GM12878 (cell line): ENCODE measurements around the gene DDX23. TPM values are rescaled to one million over a fixed set of nuclear protein-coding genes. Genes with fewer than 3 reads are reported as not detected.

Source experiments
- ATAC-seq: fragments of 200-7000 bp; cut with Tn5 transposase; 3 replicates; pipeline ENCODE4 v1.9.1; 2020; ENCODE audit warnings: mild to moderate bottlenecking, moderate library complexity
- BruUV-seq: library from RNA; stranded (reverse); fragments of 400-500 nt; replicated peaks from 2 replicates; lab custom pipeline; 2021; lab: Mats Ljungman, UMichigan
- CTCF ChIA-PET: fragments of 300-600 bp; sonication (Branson Sonifier 250); formaldehyde crosslinking; extraction: SDS; loops from one replicate; lab custom pipeline; 2021; ENCODE audit warnings: inconsistent platforms; lab: Yijun Ruan, JAX
- POLR2A ChIA-PET: fragments of 350-600 bp; formaldehyde crosslinking; extraction: SDS; loops from one replicate; lab custom pipeline; 2021; ENCODE audit warnings: inconsistent platforms; lab: Charles Lee
- RAD21 ChIA-PET: fragments of 300-600 bp; sonication (Branson Sonifier 250); formaldehyde crosslinking; loops from one replicate; lab custom pipeline; 2023; ENCODE audit warnings: antibody characterized with exemption; ENCODE audit not compliant: unreplicated experiment; lab: Charles Lee
- SMC1A ChIA-PET: fragments of 300-600 bp; sonication (Branson Sonifier 250); formaldehyde crosslinking; loops from one replicate; lab custom pipeline; 2023; ENCODE audit not compliant: unreplicated experiment, uncharacterized antibody; lab: Charles Lee
- DNase-seq: peaks from one replicate; pipeline ENCODE4 v3.0.0-alpha.2; 2011; ENCODE audit warnings: low read depth, low spot score
- FAIRE-seq: peaks from 3 replicates; lab custom pipeline; 2011; peaks lifted over from hg19 to GRCh38; lab: Jason Lieb, UNC
- H2AFZ ChIP-seq: 2 replicates; pipeline ENCODE4 v1.6.0; 2011; ENCODE audit warnings: low read depth, low read length, control low read depth; ENCODE audit not compliant: control insufficient read depth
- H3K27ac ChIP-seq: 2 replicates; pipeline ENCODE4 v1.5.1; 2011; ENCODE audit warnings: control low read depth; ENCODE audit not compliant: control insufficient read depth, insufficient read depth
- H3K27me3 ChIP-seq, 2 experiments: replicated peaks in 1 of 2; 2 replicates each; pipeline versions ENCODE4 v1.6.0 to v1.6.1; 2011; ENCODE audit warnings: low read length in 1 of 2; ENCODE audit not compliant: control insufficient read depth in 2 of 2, insufficient read depth in 2 of 2
- H3K36me3 ChIP-seq, 2 experiments: 2 replicates each; pipeline ENCODE4 v1.5.1; 2011; ENCODE audit warnings: low read length in 1 of 2; ENCODE audit not compliant: control insufficient read depth in 2 of 2, insufficient read depth in 2 of 2
- H3K4me1 ChIP-seq: 2 replicates; pipeline ENCODE4 v1.6.1; 2011; ENCODE audit warnings: mild to moderate bottlenecking, low read length, moderate library complexity, mixed read lengths; ENCODE audit not compliant: control insufficient read depth, insufficient read depth
- H3K4me2 ChIP-seq: 2 replicates; pipeline ENCODE4 v1.6.0; 2011; ENCODE audit warnings: control low read depth; ENCODE audit not compliant: control insufficient read depth, insufficient read depth
- H3K4me3 ChIP-seq: fragments of 200-600 bp; sonication (generic); 2 replicates; pipeline ENCODE4 v1.5.1; 2016
- H3K79me2 ChIP-seq: 2 replicates; pipeline ENCODE4 v1.6.0; 2011; ENCODE audit warnings: low read length; ENCODE audit not compliant: control insufficient read depth, insufficient read depth
- H3K9ac ChIP-seq: 2 replicates; pipeline ENCODE4 v1.8.0; 2011; ENCODE audit warnings: low read length, control low read depth, mixed read lengths; ENCODE audit not compliant: control insufficient read depth, insufficient read depth
- H3K9me3 ChIP-seq: replicated peaks from 3 replicates; pipeline ENCODE4 v1.5.1; 2011; ENCODE audit warnings: mild to moderate bottlenecking, low read length; ENCODE audit not compliant: control insufficient read depth, insufficient read depth
- H4K20me1 ChIP-seq: 2 replicates; pipeline ENCODE4 v1.6.0; 2011; ENCODE audit not compliant: control insufficient read depth, insufficient read depth
- CEBPB ChIP-seq, 2 experiments: fragments of 150-350 bp in 1 of 2; IDR thresholded peaks; 2 replicates each; pipeline ENCODE4 v1.6.1; 2012 to 2014; ENCODE audit warnings: low read depth in 2 of 2, low read length in 2 of 2, borderline replicate concordance in 1 of 2, inconsistent platforms in 1 of 2
- LARP7 ChIP-seq: fragments of 450-650 bp; IDR thresholded peaks from 2 replicates; pipeline ENCODE4 v1.6.1; 2017; ENCODE audit warnings: mild to moderate bottlenecking
- MEF2A ChIP-seq: IDR thresholded peaks from 2 replicates; pipeline ENCODE4 v1.6.1; 2011; ENCODE audit warnings: low read depth, mild to moderate bottlenecking, low read length, moderate library complexity; ENCODE audit not compliant: insufficient read depth
- NRF1 ChIP-seq: conservative IDR thresholded peaks from 2 replicates; pipeline ENCODE4 v1.6.1; 2011; ENCODE audit warnings: mild to moderate bottlenecking, low read depth, low read length, improper control_type of control experiment
- PAX5 ChIP-seq: IDR thresholded peaks from 2 replicates; pipeline ENCODE4 v1.6.1; 2011; ENCODE audit warnings: low read depth, low read length, borderline replicate concordance
- POLR2AphosphoS5 ChIP-seq: IDR thresholded peaks from 2 replicates; pipeline ENCODE4 v1.6.1; 2011; ENCODE audit warnings: mild to moderate bottlenecking, low read length, inconsistent platforms
- SMAD1 ChIP-seq: fragments of 450-650 bp; IDR thresholded peaks from 2 replicates; pipeline ENCODE4 v1.6.1; 2018; ENCODE audit warnings: mild to moderate bottlenecking, low read depth; ENCODE audit not compliant: partially characterized antibody
- SP1 ChIP-seq: IDR thresholded peaks from one replicate; pipeline ENCODE4 v1.6.1; 2011; ENCODE audit warnings: low read depth, low read length
- ZNF217 ChIP-seq: fragments of 450-650 bp; IDR thresholded peaks from 2 replicates; pipeline ENCODE4 v1.6.1; 2017; ENCODE audit warnings: antibody characterized with exemption, mild to moderate bottlenecking
- ZSCAN29 ChIP-seq: fragments of 450-650 bp; IDR thresholded peaks from 2 replicates; pipeline ENCODE4 v1.6.1; 2017; ENCODE audit warnings: mild to moderate bottlenecking, moderate library complexity
- WGBS: methylation state at CpG from one replicate; pipeline ENCODE4 v1.1.6; 2016; ENCODE audit warnings: low lambda C conversion rate; ENCODE audit not compliant: insufficient replicate concordance, insufficient coverage; ENCODE audit errors: missing lambda C conversion rate; 5-methylcytosine and 5-hydroxymethylcytosine counted together
- in situ Hi-C: fragments of 300-500 bp; cut with MboI; formaldehyde crosslinking; loops from 9 replicates; pipeline ENCODE4 v1.14.3; 2018; ENCODE audit warnings: mixed read lengths
- intact Hi-C: fragments of 100-400 bp; cut with micrococcal nuclease; formaldehyde crosslinking; loops from one replicate; pipeline ENCODE4 v1.14.2; 2022; ENCODE audit not compliant: unreplicated experiment
- polyA plus RNA-seq, 11 experiments: library from polyadenylated mRNA; depleted of rRNA in 4 of 11; unstranded in 6 of 11; stranded (reverse) in 5 of 11; fragments of >200 nt; fragmentation: Nextera tagmentation in 4 of 11; fragmentation: Illumina TruSeq in 1 of 11; extraction: Ambion mirVana in 4 of 11; extraction: Trizol in 1 of 11; gene quantifications; 1 replicate in 1 of 11; 2 replicates in 10 of 11; pipeline versions ENCODE4 v1.2.1 to v1.2.3, GENCODE V29; 2011 to 2016; ENCODE audit warnings: inconsistent platforms in 2 of 11, missing spikeins in 2 of 11, low read depth in 1 of 11
- total RNA-seq, 4 experiments: library from RNA; depleted of rRNA in 3 of 4; stranded (reverse); fragments of >200 nt in 3 of 4; fragmentation: Illumina TruSeq in 1 of 4; extraction: Trizol in 1 of 4; gene quantifications; 2 replicates each; pipeline versions ENCODE4 v1.2.1 to v1.2.3, GENCODE V29; 2013 to 2021
- TF ChIP-seq, protein P1 (sequence below): fragments of 450-650 bp; IDR thresholded peaks from 2 replicates; pipeline ENCODE4 v1.6.1; 2017; ENCODE audit warnings: mild to moderate bottlenecking, moderate library complexity
- TF ChIP-seq, protein P2 (sequence below): fragments of 450-650 bp; IDR thresholded peaks from 2 replicates; pipeline ENCODE4 v1.6.1; 2014; ENCODE audit warnings: mild to moderate bottlenecking

Gene DDX23
- total and polyA plus RNA-seq, 10 of the 15 experiments (the other 5 are each of a cell fraction or from before 2014, with no cell fraction given), result 25.8 to 107 (median 77.4) TPM

DNA sequence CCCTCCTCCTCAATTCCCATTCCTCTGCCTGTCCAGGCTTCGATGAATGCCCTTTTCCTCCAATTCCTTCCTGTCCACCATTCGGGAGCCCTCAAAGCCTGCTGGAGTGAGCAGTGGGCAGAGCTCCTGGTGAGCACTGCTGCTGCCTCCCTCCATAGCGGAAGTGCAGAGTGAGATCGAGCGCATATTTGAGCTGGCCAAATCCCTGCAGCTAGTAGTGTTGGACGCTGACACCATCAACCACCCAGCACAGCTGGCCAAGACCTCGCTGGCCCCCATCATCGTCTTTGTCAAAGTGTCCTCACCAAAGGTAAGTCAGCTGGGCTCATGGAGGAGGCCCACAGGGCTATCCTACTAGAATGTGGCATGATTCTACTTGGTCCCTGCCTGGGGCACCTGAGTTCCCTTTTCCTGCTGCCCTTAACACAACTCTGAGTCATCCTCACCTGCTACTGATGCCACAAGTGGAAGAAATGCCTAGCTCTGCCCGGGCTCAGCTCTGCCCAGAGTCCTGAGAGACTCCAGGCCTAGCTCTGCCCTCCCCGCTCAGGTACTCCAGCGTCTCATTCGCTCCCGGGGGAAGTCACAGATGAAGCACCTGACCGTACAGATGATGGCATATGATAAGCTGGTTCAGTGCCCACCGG lies 25.6 kb downstream of the DDX23 start:
- 78% methylated on average over 15 of the region's 15 CpGs for WGBS
- Histone ChIP-seq H3K4me3 (no peak overlapping the region), H3K36me3 (peaks cover 19 to 22% of the 10 kb centered on the region in 2 experiments; a peak in 3 of 4 replicates), H3K79me2 (no peaks in the 10 kb centered on the region), H3K27ac (no peak overlapping the region), H3K9me3 (no peaks in the 10 kb centered on the region), H3K27me3 (no peaks in the 10 kb centered on the region; a peak in 1 of 4 replicates), H3K9ac (no peak overlapping the region), H3K4me2 (no peak overlapping the region), H4K20me1 (no peaks in the 10 kb centered on the region), H2AFZ (no peak overlapping the region), H3K4me1 (no peaks in the 10 kb centered on the region; the same call in 1 of the 2 replicates)
- ChIA-PET SMC1A (no interaction called here), RAD21 (interaction anchor here (1.1 kb wide), 1 partner anchor 73 kb away, joined by 3 read pairs; no protein-coding TSS in a partner anchor), CTCF (interaction anchor here (1.0 to 4.2 kb wide), 5 partner anchors 10 to 171 kb away, joined by 3 to 26 read pairs (median 3); no protein-coding TSS in a partner anchor), POLR2A (no interaction called here)
- no peak for FAIRE-seq
- DNase-seq, result no peak
- intact Hi-C loops, result no loop called here
- no TSS peak for BruUV-seq
- no peak for ATAC-seq
- in situ Hi-C loops, result no loop called here
- no peak for TF ChIP-seq SP1
- TF ChIP-seq SMAD1, result no peak
- TF ChIP-seq POLR2AphosphoS5, result no peak
- no peak for TF ChIP-seq LARP7
- no peak for TF ChIP-seq PAX5

DNA sequence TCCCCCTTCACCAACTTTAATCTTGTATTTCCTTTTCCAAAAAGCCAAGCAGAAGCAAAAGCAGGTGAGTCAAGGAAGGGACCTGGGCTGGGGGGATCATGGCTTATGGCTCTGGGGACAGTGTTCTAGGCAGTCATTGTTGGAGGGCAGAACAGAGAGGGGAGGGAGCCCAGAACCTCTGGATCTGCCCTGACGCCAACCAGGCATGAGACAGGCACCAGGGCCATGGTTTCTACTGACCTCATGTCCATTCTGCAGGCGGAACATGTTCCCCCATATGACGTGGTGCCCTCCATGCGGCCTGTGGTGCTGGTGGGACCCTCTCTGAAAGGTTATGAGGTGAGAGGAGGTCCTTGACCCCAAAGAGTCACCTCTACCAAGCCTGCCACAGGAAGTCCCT lies 27.1 kb downstream of the DDX23 start:
- Histone ChIP-seq H3K4me1 (no peaks in the 10 kb centered on the region; the same call in 1 of the 2 replicates), H3K9ac (no peak overlapping the region), H3K27ac (no peak overlapping the region), H3K9me3 (no peaks in the 10 kb centered on the region), H2AFZ (no peak overlapping the region), H4K20me1 (no peaks in the 10 kb centered on the region), H3K4me3 (no peak overlapping the region), H3K27me3 (peaks cover 0 to 2% of the 10 kb centered on the region in 2 experiments; a peak in 3 of 4 replicates), H3K4me2 (no peak overlapping the region), H3K79me2 (no peaks in the 10 kb centered on the region), H3K36me3 (peaks cover 7 to 11% of the 10 kb centered on the region in 2 experiments; a peak in 3 of 4 replicates)
- FAIRE-seq (no peak), ATAC-seq (no peak), DNase-seq (no peak)
- BruUV-seq, result no TSS peak
- WGBS, result 85% methylated on average over 4 of the region's 4 CpGs
- intact Hi-C loops, result no loop called here
- CTCF ChIA-PET, result interaction anchor here (4.2 kb wide), 1 partner anchor 10 kb away, joined by 26 read pairs; no protein-coding TSS in a partner anchor
- POLR2A ChIA-PET, result no interaction called here
- SMC1A ChIA-PET, result interaction anchor here (1.4 kb wide), 1 partner anchor 40 kb away, joined by 3 read pairs; the partner anchor contains the start of gene RND1
- in situ Hi-C loops, result no loop called here
- RAD21 ChIA-PET, result interaction anchor here (1.5 kb wide), 1 partner anchor 172 kb away, joined by 3 read pairs; no protein-coding TSS in a partner anchor
- TF ChIP-seq, protein P1, sequence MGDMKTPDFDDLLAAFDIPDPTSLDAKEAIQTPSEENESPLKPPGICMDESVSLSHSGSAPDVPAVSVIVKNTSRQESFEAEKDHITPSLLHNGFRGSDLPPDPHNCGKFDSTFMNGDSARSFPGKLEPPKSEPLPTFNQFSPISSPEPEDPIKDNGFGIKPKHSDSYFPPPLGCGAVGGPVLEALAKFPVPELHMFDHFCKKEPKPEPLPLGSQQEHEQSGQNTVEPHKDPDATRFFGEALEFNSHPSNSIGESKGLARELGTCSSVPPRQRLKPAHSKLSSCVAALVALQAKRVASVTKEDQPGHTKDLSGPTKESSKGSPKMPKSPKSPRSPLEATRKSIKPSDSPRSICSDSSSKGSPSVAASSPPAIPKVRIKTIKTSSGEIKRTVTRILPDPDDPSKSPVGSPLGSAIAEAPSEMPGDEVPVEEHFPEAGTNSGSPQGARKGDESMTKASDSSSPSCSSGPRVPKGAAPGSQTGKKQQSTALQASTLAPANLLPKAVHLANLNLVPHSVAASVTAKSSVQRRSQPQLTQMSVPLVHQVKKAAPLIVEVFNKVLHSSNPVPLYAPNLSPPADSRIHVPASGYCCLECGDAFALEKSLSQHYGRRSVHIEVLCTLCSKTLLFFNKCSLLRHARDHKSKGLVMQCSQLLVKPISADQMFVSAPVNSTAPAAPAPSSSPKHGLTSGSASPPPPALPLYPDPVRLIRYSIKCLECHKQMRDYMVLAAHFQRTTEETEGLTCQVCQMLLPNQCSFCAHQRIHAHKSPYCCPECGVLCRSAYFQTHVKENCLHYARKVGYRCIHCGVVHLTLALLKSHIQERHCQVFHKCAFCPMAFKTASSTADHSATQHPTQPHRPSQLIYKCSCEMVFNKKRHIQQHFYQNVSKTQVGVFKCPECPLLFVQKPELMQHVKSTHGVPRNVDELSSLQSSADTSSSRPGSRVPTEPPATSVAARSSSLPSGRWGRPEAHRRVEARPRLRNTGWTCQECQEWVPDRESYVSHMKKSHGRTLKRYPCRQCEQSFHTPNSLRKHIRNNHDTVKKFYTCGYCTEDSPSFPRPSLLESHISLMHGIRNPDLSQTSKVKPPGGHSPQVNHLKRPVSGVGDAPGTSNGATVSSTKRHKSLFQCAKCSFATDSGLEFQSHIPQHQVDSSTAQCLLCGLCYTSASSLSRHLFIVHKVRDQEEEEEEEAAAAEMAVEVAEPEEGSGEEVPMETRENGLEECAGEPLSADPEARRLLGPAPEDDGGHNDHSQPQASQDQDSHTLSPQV, result no peak
- TF ChIP-seq ZNF217 (no peak), MEF2A (no peak), ZSCAN29 (no peak), CEBPB (IDR thresholded peaks at IDR 0.05; ENCODE audit: borderline replicate concordance in 1 of 2, low read depth in 2 of 2, low read length in 2 of 2) (no peak), NRF1 (no peak), LARP7 (no peak)
- TF ChIP-seq, protein P2, sequence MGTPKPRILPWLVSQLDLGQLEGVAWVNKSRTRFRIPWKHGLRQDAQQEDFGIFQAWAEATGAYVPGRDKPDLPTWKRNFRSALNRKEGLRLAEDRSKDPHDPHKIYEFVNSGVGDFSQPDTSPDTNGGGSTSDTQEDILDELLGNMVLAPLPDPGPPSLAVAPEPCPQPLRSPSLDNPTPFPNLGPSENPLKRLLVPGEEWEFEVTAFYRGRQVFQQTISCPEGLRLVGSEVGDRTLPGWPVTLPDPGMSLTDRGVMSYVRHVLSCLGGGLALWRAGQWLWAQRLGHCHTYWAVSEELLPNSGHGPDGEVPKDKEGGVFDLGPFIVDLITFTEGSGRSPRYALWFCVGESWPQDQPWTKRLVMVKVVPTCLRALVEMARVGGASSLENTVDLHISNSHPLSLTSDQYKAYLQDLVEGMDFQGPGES, result no peak
